HEK293 (cell line): ENCODE data around the gene AGO3.

Source experiments
- FEZF1 ChIP-seq: fragments of 450-650 bp; formaldehyde crosslinking; IDR thresholded peaks from 2 replicates; pipeline ENCODE4 v1.5.1; 2016; ENCODE audit warnings: missing biosample characterization, missing genetic modification characterization
- KLF16 ChIP-seq: fragments of 450-650 bp; formaldehyde crosslinking; IDR thresholded peaks from 2 replicates; pipeline ENCODE4 v1.5.1; 2017; ENCODE audit warnings: missing biosample characterization, missing genetic modification characterization
- PATZ1 ChIP-seq: fragments of 450-650 bp; formaldehyde crosslinking; IDR thresholded peaks from 2 replicates; pipeline ENCODE4 v1.5.1; 2016; ENCODE audit warnings: missing biosample characterization, missing genetic modification characterization
- RBAK ChIP-seq: fragments of 450-650 bp; formaldehyde crosslinking; IDR thresholded peaks from 2 replicates; pipeline ENCODE4 v1.5.1; 2016; ENCODE audit warnings: missing biosample characterization, missing genetic modification characterization
- SP7 ChIP-seq: fragments of 450-650 bp; formaldehyde crosslinking; IDR thresholded peaks from 2 replicates; pipeline ENCODE4 v1.5.1; 2016; ENCODE audit warnings: missing biosample characterization, missing genetic modification characterization
- TSHZ1 ChIP-seq: fragments of 450-650 bp; formaldehyde crosslinking; IDR thresholded peaks from 2 replicates; pipeline ENCODE4 v1.5.1; 2016; ENCODE audit warnings: missing biosample characterization, missing genetic modification characterization, borderline replicate concordance
- WT1 ChIP-seq: fragments of 450-650 bp; formaldehyde crosslinking; IDR thresholded peaks from 2 replicates; pipeline ENCODE4 v1.5.1; 2016; ENCODE audit warnings: missing biosample characterization, missing genetic modification characterization
- YY2 ChIP-seq: fragments of 450-650 bp; formaldehyde crosslinking; IDR thresholded peaks from 2 replicates; pipeline ENCODE4 v1.5.1; 2016; ENCODE audit warnings: missing biosample characterization, missing genetic modification characterization
- ZBTB48 ChIP-seq: fragments of 450-650 bp; formaldehyde crosslinking; IDR thresholded peaks from 2 replicates; pipeline ENCODE4 v1.5.1; 2016; ENCODE audit warnings: missing biosample characterization, missing genetic modification characterization
- ZFP3 ChIP-seq: fragments of 450-650 bp; formaldehyde crosslinking; IDR thresholded peaks from 2 replicates; pipeline ENCODE4 v1.5.1; 2016; ENCODE audit warnings: low read depth, missing biosample characterization, missing genetic modification characterization
- ZNF132 ChIP-seq: fragments of 450-650 bp; formaldehyde crosslinking; IDR thresholded peaks from 2 replicates; pipeline ENCODE4 v1.5.1; 2017; ENCODE audit warnings: missing biosample characterization, missing genetic modification characterization, borderline replicate concordance
- ZNF239 ChIP-seq: fragments of 450-650 bp; formaldehyde crosslinking; IDR thresholded peaks from 2 replicates; pipeline ENCODE4 v1.5.1; 2016; ENCODE audit warnings: missing biosample characterization, missing genetic modification characterization
- ZNF280D ChIP-seq: fragments of 450-650 bp; formaldehyde crosslinking; IDR thresholded peaks from 2 replicates; pipeline ENCODE4 v1.5.1; 2016; ENCODE audit warnings: missing biosample characterization, missing genetic modification characterization
- ZNF302 ChIP-seq: fragments of 450-650 bp; formaldehyde crosslinking; IDR thresholded peaks from 2 replicates; pipeline ENCODE4 v1.5.1; 2016; ENCODE audit warnings: missing biosample characterization, missing genetic modification characterization, low read depth
- ZNF311 ChIP-seq: fragments of 450-650 bp; formaldehyde crosslinking; IDR thresholded peaks from 2 replicates; pipeline ENCODE4 v1.5.1; 2017; ENCODE audit warnings: missing biosample characterization, missing genetic modification characterization, borderline replicate concordance
- ZNF394 ChIP-seq: fragments of 450-650 bp; formaldehyde crosslinking; IDR thresholded peaks from 2 replicates; pipeline ENCODE4 v1.5.1; 2016; ENCODE audit warnings: missing biosample characterization, missing genetic modification characterization, mild to moderate bottlenecking, moderate library complexity, borderline replicate concordance
- ZNF514 ChIP-seq: fragments of 450-650 bp; formaldehyde crosslinking; IDR thresholded peaks from 2 replicates; pipeline ENCODE4 v1.5.1; 2016; ENCODE audit warnings: missing biosample characterization, missing genetic modification characterization
- ZNF558 ChIP-seq: fragments of 450-650 bp; formaldehyde crosslinking; IDR thresholded peaks from 2 replicates; pipeline ENCODE4 v1.5.1; 2016; ENCODE audit warnings: missing biosample characterization, missing genetic modification characterization
- ZNF623 ChIP-seq: fragments of 450-650 bp; formaldehyde crosslinking; IDR thresholded peaks from 2 replicates; pipeline ENCODE4 v1.5.1; 2016; ENCODE audit warnings: missing biosample characterization, missing genetic modification characterization
- ZNF660 ChIP-seq: fragments of 450-650 bp; IDR thresholded peaks from 2 replicates; pipeline ENCODE4 v1.5.1; 2018; ENCODE audit warnings: missing biosample characterization, mild to moderate bottlenecking, missing genetic modification characterization
- ZNF664 ChIP-seq: fragments of 450-650 bp; formaldehyde crosslinking; IDR thresholded peaks from 2 replicates; pipeline ENCODE4 v1.5.1; 2016; ENCODE audit warnings: missing biosample characterization, missing genetic modification characterization
- ZNF677 ChIP-seq: fragments of 450-650 bp; IDR thresholded peaks from 2 replicates; pipeline ENCODE4 v1.5.0; 2018; ENCODE audit warnings: missing biosample characterization, mild to moderate bottlenecking, missing genetic modification characterization, moderate library complexity
- ZNF701 ChIP-seq: fragments of 450-650 bp; formaldehyde crosslinking; IDR thresholded peaks from 2 replicates; pipeline ENCODE4 v1.5.1; 2016; ENCODE audit warnings: missing biosample characterization, missing genetic modification characterization
- TF ChIP-seq, protein P1 (sequence below): fragments of 450-650 bp; formaldehyde crosslinking; IDR thresholded peaks from 2 replicates; pipeline ENCODE4; 2016; ENCODE audit warnings: missing biosample characterization, missing genetic modification characterization
- TF ChIP-seq, protein P2 (sequence below): fragments of 450-650 bp; formaldehyde crosslinking; IDR thresholded peaks from 2 replicates; pipeline ENCODE4 v1.5.1; 2016; ENCODE audit warnings: missing biosample characterization, missing genetic modification characterization
- TF ChIP-seq, protein P3 (sequence below): fragments of 450-650 bp; formaldehyde crosslinking; IDR thresholded peaks from 2 replicates; pipeline ENCODE4 v1.5.1; 2017; ENCODE audit warnings: missing biosample characterization, missing genetic modification characterization

Gene AGO3

GRCh38 chr1:35931446-35932157, 697 bp downstream of the AGO3 start (continued):
- TF ChIP-seq, protein P1, sequence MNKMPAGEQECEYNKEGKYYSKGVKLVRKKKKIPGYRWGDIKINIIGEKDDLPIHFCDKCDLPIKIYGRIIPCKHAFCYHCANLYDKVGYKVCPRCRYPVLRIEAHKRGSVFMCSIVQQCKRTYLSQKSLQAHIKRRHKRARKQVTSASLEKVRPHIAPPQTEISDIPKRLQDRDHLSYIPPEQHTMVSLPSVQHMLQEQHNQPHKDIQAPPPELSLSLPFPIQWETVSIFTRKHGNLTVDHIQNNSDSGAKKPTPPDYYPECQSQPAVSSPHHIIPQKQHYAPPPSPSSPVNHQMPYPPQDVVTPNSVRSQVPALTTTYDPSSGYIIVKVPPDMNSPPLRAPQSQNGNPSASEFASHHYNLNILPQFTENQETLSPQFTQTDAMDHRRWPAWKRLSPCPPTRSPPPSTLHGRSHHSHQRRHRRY (tag by site-specific recombination) = no peak
- TF ChIP-seq ZNF677 (tag by site-specific recombination) = no peak
- no peak for TF ChIP-seq WT1
- TF ChIP-seq RBAK (tag by site-specific recombination) = no peak
- TF ChIP-seq ZNF132 (tag by site-specific recombination) = no peak
- no peak for TF ChIP-seq ZNF701 (tag by site-specific recombination)
- TF ChIP-seq PATZ1 (tag by site-specific recombination) = peak; percentile 86
- peak; percentile 77; the same call in 1 of the 2 replicates for TF ChIP-seq ZNF394 (tag by site-specific recombination)
- no peak for TF ChIP-seq SP7 (tag by site-specific recombination)
- TF ChIP-seq ZBTB48 = peak; percentile 76; the same call in 1 of the 2 replicates
- no peak for TF ChIP-seq ZFP3 (tag by site-specific recombination)
- TF ChIP-seq ZNF514 (tag by site-specific recombination) = no peak
- TF ChIP-seq, protein P2, sequence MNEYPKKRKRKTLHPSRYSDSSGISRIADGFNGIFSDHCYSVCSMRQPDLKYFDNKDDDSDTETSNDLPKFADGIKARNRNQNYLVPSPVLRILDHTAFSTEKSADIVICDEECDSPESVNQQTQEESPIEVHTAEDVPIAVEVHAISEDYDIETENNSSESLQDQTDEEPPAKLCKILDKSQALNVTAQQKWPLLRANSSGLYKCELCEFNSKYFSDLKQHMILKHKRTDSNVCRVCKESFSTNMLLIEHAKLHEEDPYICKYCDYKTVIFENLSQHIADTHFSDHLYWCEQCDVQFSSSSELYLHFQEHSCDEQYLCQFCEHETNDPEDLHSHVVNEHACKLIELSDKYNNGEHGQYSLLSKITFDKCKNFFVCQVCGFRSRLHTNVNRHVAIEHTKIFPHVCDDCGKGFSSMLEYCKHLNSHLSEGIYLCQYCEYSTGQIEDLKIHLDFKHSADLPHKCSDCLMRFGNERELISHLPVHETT (tag by site-specific recombination) = no peak
- no peak for TF ChIP-seq KLF16 (tag by site-specific recombination)
- no peak for TF ChIP-seq YY2 (tag by site-specific recombination)
- TF ChIP-seq ZNF302 (tag by site-specific recombination) = no peak
- TF ChIP-seq, protein P3, sequence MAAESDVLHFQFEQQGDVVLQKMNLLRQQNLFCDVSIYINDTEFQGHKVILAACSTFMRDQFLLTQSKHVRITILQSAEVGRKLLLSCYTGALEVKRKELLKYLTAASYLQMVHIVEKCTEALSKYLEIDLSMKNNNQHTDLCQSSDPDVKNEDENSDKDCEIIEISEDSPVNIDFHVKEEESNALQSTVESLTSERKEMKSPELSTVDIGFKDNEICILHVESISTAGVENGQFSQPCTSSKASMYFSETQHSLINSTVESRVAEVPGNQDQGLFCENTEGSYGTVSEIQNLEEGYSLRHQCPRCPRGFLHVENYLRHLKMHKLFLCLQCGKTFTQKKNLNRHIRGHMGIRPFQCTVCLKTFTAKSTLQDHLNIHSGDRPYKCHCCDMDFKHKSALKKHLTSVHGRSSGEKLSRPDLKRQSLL (tag by site-specific recombination) = no peak
- TF ChIP-seq ZNF311 (tag by site-specific recombination) = no peak
- no peak for TF ChIP-seq ZNF660 (tag by site-specific recombination)
- TF ChIP-seq ZNF239 (tag by site-specific recombination) = no peak
- no peak for TF ChIP-seq ZNF558 (tag by site-specific recombination)
- no peak for TF ChIP-seq TSHZ1 (tag by site-specific recombination)
- no peak for TF ChIP-seq ZNF280D (tag by site-specific recombination)
- TF ChIP-seq ZNF664 (tag by site-specific recombination) = no peak
- no peak for TF ChIP-seq FEZF1 (tag by site-specific recombination)
- no peak for TF ChIP-seq ZNF623
